ENCODE measurements around the gene LSM5.
"Not testable (repeated sequence)": the region's sequence is repeated elsewhere in the genome, so short reads cannot be mapped to it uniquely, and the experiment has no call there.

LSM5 gene

GRCh38 chr7:32464641-32465416 is 25.4 kb downstream of the LSM5 start:
- DNase-seq (ENCODE audit: low read depth, low spot score), result not testable (repeated sequence)

DNA sequence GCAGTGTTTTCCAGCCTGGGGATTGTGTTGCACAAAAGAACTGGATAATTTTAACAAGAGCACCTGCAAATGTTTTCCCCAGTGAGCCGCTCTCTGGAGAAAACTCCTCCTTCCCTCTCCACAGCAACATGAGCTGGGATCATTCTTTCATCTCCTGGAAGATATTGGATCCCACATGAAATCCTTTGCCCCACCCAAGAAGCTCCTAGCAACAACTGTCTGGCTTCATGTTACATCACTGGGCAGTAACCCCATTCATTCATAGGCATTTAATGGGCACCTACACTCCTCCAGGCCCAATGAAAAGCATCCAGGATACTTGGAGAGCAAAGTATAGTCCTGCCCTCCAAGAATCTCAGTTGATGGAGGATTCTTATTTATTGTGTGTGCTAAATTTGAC is 27.2 kb downstream of the LSM5 start:
- H3K27ac ChIP-seq, result no peak overlapping the region
- no peak for DNase-seq (ENCODE audit: low read depth, low spot score)

More at GRCh38 chr7:32464641-32465416, 25.4 kb downstream of the LSM5 start:
- not testable (repeated sequence) for H3K27ac ChIP-seq

DNA sequence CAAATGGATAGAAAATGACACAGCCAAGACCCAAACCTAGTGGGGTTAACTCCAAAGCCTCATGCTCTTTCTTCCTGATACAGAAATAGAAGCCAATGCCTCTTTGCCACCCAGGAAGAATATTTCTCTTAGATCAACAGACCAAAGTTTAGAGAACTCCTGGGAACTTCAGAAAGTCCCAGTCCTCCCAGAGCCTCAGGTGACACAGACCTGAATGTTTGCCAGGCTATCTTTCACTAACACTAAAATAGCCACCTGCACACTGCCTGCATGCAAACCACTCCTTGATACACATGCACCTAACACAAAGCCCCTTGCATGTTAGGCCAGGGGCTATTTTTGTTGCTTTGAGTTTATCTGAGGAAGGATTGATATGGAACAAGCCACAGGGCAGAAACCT is 27.7 kb downstream of the LSM5 start:
- H3K27ac ChIP-seq, result no peak overlapping the region
- DNase-seq (ENCODE audit: low read depth, low spot score), result no peak

- H3K27ac ChIP-seq, result no peak overlapping the region
- no peak for DNase-seq (ENCODE audit: low read depth, low spot score)
Measured at GRCh38 chr7:32461484-32461883, 28.7 kb downstream of the LSM5 start.

- no peak overlapping the region for H3K27ac ChIP-seq
- DNase-seq (ENCODE audit: low read depth, low spot score), result no peak
Measured at GRCh38 chr7:32459788-32460187, 30.4 kb downstream of the LSM5 start.

- no peak for DNase-seq (ENCODE audit: low read depth, low spot score)
- H3K27ac ChIP-seq, result no peak overlapping the region
Measured at GRCh38 chr7:32458025-32458424, 32.2 kb downstream of the LSM5 start.

GRCh38 chr7:32453341-32454011 is 36.7 kb downstream of the LSM5 start:
- no peak overlapping the region for H3K27ac ChIP-seq
- DNase-seq (ENCODE audit: low read depth, low spot score), result peak; percentile 18

DNA sequence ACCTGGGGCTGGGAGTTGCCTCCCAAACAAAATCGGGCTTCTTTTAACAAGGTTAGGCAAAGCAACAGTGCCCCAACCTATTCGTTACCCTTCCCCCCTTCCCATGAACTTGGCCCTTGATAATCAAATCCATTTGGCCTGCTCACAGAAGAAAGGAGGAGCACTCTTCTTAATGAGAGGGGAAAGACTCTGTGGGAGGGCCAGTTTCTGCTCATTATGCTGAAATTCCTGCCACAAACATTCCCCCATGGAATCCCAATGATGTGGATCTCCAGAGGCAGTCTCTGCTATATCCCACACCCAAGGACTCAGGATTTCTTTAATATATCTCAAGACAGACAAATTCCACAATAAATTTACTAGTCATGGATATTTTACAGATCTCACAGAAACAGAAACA is 43.0 kb downstream of the LSM5 start:
- no peak for DNase-seq (ENCODE audit: low read depth, low spot score)
- H3K27ac ChIP-seq, result no peak overlapping the region

DNA sequence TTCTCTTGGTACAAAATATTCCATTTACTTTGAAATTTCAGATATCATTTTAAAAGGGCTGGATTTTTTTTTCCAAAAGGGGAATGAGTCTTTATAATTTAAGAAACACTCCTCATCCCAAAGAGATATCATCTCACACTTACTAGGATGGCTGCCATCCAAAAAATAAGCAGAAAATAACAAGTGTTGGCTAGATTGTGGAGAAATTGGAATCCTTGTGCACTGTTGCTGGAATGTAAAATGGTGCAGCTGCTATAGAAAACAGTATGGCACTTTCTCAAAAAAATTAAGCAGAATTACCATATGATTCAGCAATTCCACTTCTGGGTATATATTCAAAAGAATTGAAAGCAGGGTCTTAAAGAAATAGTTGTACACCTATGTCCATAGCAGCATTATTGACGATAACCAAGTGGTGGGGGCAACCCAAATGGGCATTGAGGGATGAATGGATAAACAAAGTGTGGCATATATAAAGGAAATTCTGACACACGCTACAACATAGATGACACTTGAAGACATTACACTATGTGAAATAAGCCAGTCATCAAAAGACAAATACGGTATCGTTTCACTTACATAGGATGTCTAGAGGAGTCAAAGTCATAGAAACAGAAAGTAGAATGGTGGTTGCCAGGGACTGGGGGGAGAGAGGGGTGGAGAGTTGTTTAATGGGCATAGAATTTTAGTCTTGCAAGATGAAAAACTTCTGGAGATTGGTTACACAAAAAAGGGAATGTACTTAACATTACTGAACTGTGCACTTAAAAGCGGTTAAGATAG is 53.8 kb downstream of the LSM5 start:
- DNase-seq (ENCODE audit: low read depth, low spot score), result no peak
- no peak overlapping the region for H3K27ac ChIP-seq
